Dendritic cell treated with granulocyte-macrophage colony-stimulating factor and Interleukin-4, amounts not matched to agents 40 ng/mL and 50 ng/mL, for 4 days (primary cell): ENCODE measurements around the gene MMP12.
A peak's percentile ranks its signal among the peaks of the same experiment; 100 is the strongest.

Source experiments
- H3K27ac Mint-ChIP-seq: one replicate; pipeline ENCODE4 v1.8.0; 2022; ENCODE audit warnings: mild to moderate bottlenecking, mixed read lengths
- H3K27me3 Mint-ChIP-seq: one replicate; pipeline ENCODE4 v1.8.0; 2022; ENCODE audit warnings: mild to moderate bottlenecking, mixed read lengths
- H3K36me3 Mint-ChIP-seq: one replicate; pipeline ENCODE4 v1.8.0; 2022; ENCODE audit warnings: low read depth, mixed read lengths
- H3K4me1 Mint-ChIP-seq: one replicate; pipeline ENCODE4 v1.8.0; 2022; ENCODE audit warnings: low read depth, mixed read lengths
- H3K4me3 Mint-ChIP-seq: one replicate; pipeline ENCODE4 v1.8.0; 2022; ENCODE audit warnings: mild to moderate bottlenecking, moderate library complexity, mixed read lengths
- H3K9me3 Mint-ChIP-seq: one replicate; pipeline ENCODE4 v1.8.0; 2022; ENCODE audit warnings: mixed read lengths
- intact Hi-C: fragments of 100-400 bp; cut with micrococcal nuclease; formaldehyde crosslinking; loops from one replicate; pipeline ENCODE4 v1.15.0; 2022

MMP12 gene

GRCh38 chr11:102837646-102838045 is 37.1 kb downstream of the MMP12 start:
- Mint-ChIP-seq H3K27ac (no peak overlapping the region), H3K27me3 (peaks cover 34% of the 10 kb centered on the region), H3K36me3 (no peaks in the 10 kb centered on the region), H3K9me3 (no peaks in the 10 kb centered on the region), H3K4me3 (no peak overlapping the region), H3K4me1 (no peaks in the 10 kb centered on the region)
- intact Hi-C loops = loop anchor here (10.0 kb wide), 1 partner anchor 217 kb away; no protein-coding TSS in a partner anchor

- Mint-ChIP-seq H3K9me3 (no peaks in the 10 kb centered on the region), H3K27ac (no peak overlapping the region), H3K4me1 (no peaks in the 10 kb centered on the region), H3K36me3 (no peaks in the 10 kb centered on the region), H3K27me3 (peaks cover 39% of the 10 kb centered on the region), H3K4me3 (no peak overlapping the region)
- intact Hi-C loops = loop anchor here (10.0 kb wide), 1 partner anchor 218 kb away; no protein-coding TSS in a partner anchor
Measured at GRCh38 chr11:102837156-102837555, 37.6 kb downstream of the MMP12 start.

GRCh38 chr11:102836290-102836875 is 38.4 kb downstream of the MMP12 start:
- H3K4me3 Mint-ChIP-seq = no peak overlapping the region
- peaks cover 3% of the 10 kb centered on the region for H3K4me1 Mint-ChIP-seq
- peaks cover 46% of the 10 kb centered on the region for H3K27me3 Mint-ChIP-seq
- no peak overlapping the region for H3K27ac Mint-ChIP-seq
- no peaks in the 10 kb centered on the region for H3K9me3 Mint-ChIP-seq
- intact Hi-C loops = loop anchor here (10.0 kb wide), 1 partner anchor 218 kb away; no protein-coding TSS in a partner anchor
- H3K36me3 Mint-ChIP-seq = no peaks in the 10 kb centered on the region

DNA sequence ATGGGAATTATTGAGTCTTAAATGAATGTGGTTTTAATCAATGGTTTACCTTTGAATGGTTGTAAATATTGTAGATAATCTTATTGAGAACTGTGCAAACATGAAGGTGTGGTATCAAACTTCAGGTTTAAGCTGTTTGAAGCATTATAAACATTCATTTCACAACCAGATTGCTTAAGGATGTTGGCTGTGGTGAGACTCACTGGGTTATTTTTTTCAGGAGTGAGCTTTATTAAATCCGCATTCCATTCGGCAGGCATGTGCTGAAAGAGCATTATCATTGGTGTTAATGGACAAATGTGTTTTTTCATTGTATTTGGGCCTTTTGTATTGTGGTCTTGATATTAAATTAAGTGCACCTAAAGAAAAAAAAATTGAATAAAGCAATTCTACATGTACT is 41.1 kb downstream of the MMP12 start:
- Mint-ChIP-seq H3K27ac (no peak overlapping the region), H3K27me3 (peaks cover 57% of the 10 kb centered on the region), H3K4me3 (no peak overlapping the region)

DNA sequence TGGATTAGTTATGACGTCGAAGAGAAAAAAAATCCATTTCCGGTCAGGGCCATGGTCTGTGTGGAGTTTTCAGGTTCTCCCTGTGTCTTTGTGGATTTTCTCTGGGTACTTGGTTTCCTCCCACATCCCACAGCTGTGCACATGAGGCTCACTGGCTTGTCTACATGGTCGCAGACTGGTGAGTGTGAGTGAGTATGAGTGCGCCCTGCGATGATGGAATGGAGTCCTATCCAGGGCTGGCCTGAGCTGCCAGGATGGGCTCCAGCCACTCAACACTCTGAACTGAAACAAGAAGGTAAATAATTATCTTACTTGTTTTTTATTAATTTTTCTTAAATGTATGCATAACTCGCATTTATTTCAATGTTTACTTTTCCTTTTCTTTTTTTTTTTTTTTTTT is 42.2 kb downstream of the MMP12 start:
- H3K4me1 Mint-ChIP-seq = peaks cover 11% of the 10 kb centered on the region
- intact Hi-C loops = loop anchor here (5.0 to 10.0 kb wide), 2 partner anchors 80 to 222 kb away; no protein-coding TSS in a partner anchor
- H3K27ac Mint-ChIP-seq = no peak overlapping the region
- no peak overlapping the region for H3K4me3 Mint-ChIP-seq
- no peaks in the 10 kb centered on the region for H3K36me3 Mint-ChIP-seq
- peaks cover 51% of the 10 kb centered on the region for H3K27me3 Mint-ChIP-seq
- no peaks in the 10 kb centered on the region for H3K9me3 Mint-ChIP-seq

More for the DNA sequence above, 41.1 kb downstream of the MMP12 start:
- H3K9me3 Mint-ChIP-seq = no peaks in the 10 kb centered on the region
- no peaks in the 10 kb centered on the region for H3K36me3 Mint-ChIP-seq
- peaks cover 11% of the 10 kb centered on the region for H3K4me1 Mint-ChIP-seq
- intact Hi-C loops = loop anchor here (5.0 to 10.0 kb wide), 2 partner anchors 79 to 221 kb away; no protein-coding TSS in a partner anchor

GRCh38 chr11:102831489-102832440 is 43.0 kb downstream of the MMP12 start:
- Mint-ChIP-seq H3K9me3 (no peaks in the 10 kb centered on the region), H3K27ac (peak overlapping the region; percentile 37), H3K4me1 (peaks cover 11% of the 10 kb centered on the region), H3K27me3 (peaks cover 51% of the 10 kb centered on the region), H3K4me3 (peak overlapping the region; percentile 64), H3K36me3 (no peaks in the 10 kb centered on the region)
- intact Hi-C loops = loop anchor here (5.0 to 10.0 kb wide), 2 partner anchors 81 to 223 kb away; no protein-coding TSS in a partner anchor

DNA sequence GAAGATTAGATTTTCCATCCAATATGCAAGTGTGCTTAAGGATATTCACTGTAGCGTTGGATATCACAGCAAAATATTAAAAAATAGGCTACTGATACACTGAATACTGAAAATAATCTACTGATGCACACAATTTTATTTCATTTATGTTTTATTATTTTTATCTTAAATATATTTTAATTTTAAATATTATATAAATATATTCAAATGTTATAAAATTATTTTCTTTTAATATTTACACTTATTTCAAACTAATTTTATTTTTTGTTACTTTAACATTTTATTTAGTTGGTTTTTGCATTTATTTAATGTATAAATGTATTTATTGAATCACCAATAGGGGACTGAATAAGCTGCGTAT is 43.7 kb downstream of the MMP12 start:
- peaks cover 11% of the 10 kb centered on the region for H3K4me1 Mint-ChIP-seq
- intact Hi-C loops = loop anchor here (5.0 to 10.0 kb wide), 2 partner anchors 81 to 224 kb away; no protein-coding TSS in a partner anchor
- H3K36me3 Mint-ChIP-seq = no peaks in the 10 kb centered on the region
- H3K27me3 Mint-ChIP-seq = peaks cover 47% of the 10 kb centered on the region
- H3K4me3 Mint-ChIP-seq = no peak overlapping the region
- H3K27ac Mint-ChIP-seq = peak overlapping the region; percentile 37
- no peaks in the 10 kb centered on the region for H3K9me3 Mint-ChIP-seq

GRCh38 chr11:102830001-102830727 is 44.6 kb downstream of the MMP12 start:
- peaks cover 43% of the 10 kb centered on the region for H3K27me3 Mint-ChIP-seq
- H3K27ac Mint-ChIP-seq = no peak overlapping the region
- H3K9me3 Mint-ChIP-seq = no peaks in the 10 kb centered on the region
- H3K4me3 Mint-ChIP-seq = no peak overlapping the region
- intact Hi-C loops = loop anchor here (5.0 to 10.0 kb wide), 2 partner anchors 82 to 225 kb away; no protein-coding TSS in a partner anchor
- H3K36me3 Mint-ChIP-seq = no peaks in the 10 kb centered on the region
- H3K4me1 Mint-ChIP-seq = peaks cover 11% of the 10 kb centered on the region

GRCh38 chr11:102829316-102830000 is 45.3 kb downstream of the MMP12 start:
- Mint-ChIP-seq H3K4me1 (peaks cover 11% of the 10 kb centered on the region), H3K4me3 (no peak overlapping the region), H3K27ac (no peak overlapping the region), H3K27me3 (peaks cover 38% of the 10 kb centered on the region), H3K36me3 (no peaks in the 10 kb centered on the region), H3K9me3 (no peaks in the 10 kb centered on the region)
- intact Hi-C loops = no loop called here

DNA sequence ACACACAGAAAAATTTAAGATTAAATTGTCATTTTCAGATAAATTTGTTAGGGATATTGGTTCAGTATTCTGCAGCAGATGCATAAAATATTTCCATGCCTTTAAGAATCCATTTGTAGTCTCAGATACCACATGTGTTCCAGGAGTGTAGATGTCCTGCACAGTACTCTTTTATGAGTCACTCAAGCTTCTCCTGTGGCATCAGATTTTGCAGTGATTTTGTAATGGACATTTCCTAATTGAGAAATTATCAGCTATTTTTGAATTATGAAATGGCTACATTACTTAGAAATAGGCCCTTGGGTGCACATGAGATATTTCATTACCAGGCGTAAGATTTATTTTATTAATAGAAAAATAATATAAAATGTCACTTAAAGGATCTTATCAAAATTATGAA is 50.2 kb downstream of the MMP12 start:
- Mint-ChIP-seq H3K9me3 (no peaks in the 10 kb centered on the region), H3K4me1 (peaks cover 4% of the 10 kb centered on the region), H3K27ac (no peak overlapping the region), H3K4me3 (no peak overlapping the region), H3K27me3 (peaks cover 6% of the 10 kb centered on the region), H3K36me3 (no peaks in the 10 kb centered on the region)
- intact Hi-C loops = no loop called here

DNA sequence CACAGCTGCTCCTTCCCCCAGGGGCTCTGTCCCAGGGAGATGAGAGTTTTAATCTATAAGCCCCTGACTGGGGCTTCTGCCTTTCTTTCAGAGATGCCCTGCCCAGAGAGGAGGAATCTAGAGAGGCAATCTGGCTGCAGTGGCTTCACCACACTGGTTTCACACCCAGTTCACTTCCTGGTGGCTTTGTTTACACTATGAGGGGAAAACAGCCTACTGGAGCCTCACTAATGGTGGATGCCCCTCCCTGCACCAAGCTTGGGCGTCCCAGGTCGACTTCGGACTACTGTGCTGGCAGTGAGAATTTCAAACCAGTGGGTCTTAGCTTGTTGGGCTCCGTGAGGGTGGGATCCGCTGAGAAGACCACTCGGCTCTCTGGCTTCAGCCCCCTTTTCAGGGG is 55.3 kb downstream of the MMP12 start:
- H3K27me3 Mint-ChIP-seq = peaks cover 24% of the 10 kb centered on the region
- no peak overlapping the region for H3K27ac Mint-ChIP-seq
- no peaks in the 10 kb centered on the region for H3K36me3 Mint-ChIP-seq
- no peak overlapping the region for H3K4me3 Mint-ChIP-seq
- peaks cover 14% of the 10 kb centered on the region for H3K9me3 Mint-ChIP-seq
- H3K4me1 Mint-ChIP-seq = no peaks in the 10 kb centered on the region
- intact Hi-C loops = no loop called here

DNA sequence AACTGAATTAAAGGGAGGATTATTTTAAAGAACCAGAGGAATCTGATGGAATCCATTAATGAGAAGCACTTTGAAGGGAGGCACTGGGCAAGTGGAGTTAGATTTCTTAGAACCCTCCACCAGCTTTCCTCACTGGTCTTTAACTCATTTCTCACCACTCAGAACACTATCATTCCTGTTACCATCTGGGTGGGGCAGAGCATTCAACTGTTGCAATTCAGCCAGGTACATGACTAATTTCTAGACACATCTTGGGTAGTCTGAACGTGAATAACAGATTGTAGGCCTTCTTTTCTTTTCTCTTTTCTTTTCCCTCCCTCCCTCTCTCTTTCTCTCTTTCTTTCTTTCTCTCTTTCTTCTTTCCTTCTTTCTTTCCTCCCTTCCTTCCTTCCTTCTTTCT is 61.3 kb downstream of the MMP12 start:
- H3K27me3 Mint-ChIP-seq = peaks cover 32% of the 10 kb centered on the region
- no peaks in the 10 kb centered on the region for H3K36me3 Mint-ChIP-seq
- H3K9me3 Mint-ChIP-seq = peaks cover 14% of the 10 kb centered on the region
- no peak overlapping the region for H3K27ac Mint-ChIP-seq
- intact Hi-C loops = no loop called here
- H3K4me1 Mint-ChIP-seq = no peaks in the 10 kb centered on the region
- H3K4me3 Mint-ChIP-seq = no peak overlapping the region
